Endometrial microvascular endothelial cells (primary cell): Measurements from ENCODE around the gene ETFA. TPM values are rescaled to one million over a fixed set of nuclear protein-coding genes. Genes with fewer than 3 reads are reported as not detected.

ENCODE experiments used
- in situ Hi-C: cut with HindIII; loops from 2 replicates; pipeline ENCODE4 v1.10.0; 2017; ENCODE audit warnings: low sequenced_read_pairs, low pct_unique_long_range_greater_than_20kb; ENCODE audit errors: inconsistent ontology term
- total RNA-seq: library from RNA; depleted of rRNA; stranded (reverse); fragments of >200 nt; gene quantifications from one replicate; pipeline ENCODE4 v1.2.3, GENCODE V29; 2015; ENCODE audit errors: inconsistent ontology term

The ETFA gene
- total RNA-seq, 1 donor from 2014 or later: 163 TPM

DNA sequence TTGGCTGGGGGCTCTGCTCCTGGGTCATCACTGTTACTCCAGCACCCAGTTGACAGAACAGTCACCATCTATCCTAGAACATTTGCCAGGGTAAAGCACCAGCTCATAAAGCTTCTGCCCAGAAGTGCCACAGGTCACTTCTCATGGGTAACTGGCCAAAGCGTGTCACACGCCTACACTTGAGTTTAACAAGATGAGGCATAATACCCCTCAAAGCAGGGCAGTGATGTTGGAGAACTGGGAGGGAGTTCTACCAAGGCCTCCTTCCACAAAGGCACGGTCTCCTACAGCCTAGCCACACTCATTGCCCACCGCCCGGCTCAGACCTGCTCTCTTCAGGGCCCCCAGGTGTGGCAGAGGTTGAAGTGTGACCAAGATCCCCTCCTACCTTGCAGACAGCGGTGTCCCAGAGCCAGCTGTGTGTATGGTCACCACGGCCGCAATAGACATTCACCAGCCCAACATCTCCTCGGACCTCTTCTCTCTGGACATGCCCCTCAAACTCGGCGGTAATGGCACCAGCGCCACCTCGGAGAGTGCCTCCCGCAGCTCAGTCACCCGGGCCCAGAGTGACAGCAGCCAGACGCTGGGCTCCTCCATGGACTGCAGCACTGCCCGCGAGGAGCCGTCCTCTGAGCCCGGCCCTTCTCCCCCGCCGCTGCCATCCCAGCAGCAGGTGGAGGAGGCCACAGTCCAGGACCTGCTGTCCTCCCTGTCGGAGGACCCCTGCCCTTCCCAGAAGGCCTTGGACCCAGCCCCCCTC, 107.7 kb downstream of the ETFA start:
- in situ Hi-C loops: no loop called here

- in situ Hi-C loops: no loop called here
Observed at GRCh38 chr15:76201536-76202255, 109.6 kb downstream of the ETFA start.

DNA sequence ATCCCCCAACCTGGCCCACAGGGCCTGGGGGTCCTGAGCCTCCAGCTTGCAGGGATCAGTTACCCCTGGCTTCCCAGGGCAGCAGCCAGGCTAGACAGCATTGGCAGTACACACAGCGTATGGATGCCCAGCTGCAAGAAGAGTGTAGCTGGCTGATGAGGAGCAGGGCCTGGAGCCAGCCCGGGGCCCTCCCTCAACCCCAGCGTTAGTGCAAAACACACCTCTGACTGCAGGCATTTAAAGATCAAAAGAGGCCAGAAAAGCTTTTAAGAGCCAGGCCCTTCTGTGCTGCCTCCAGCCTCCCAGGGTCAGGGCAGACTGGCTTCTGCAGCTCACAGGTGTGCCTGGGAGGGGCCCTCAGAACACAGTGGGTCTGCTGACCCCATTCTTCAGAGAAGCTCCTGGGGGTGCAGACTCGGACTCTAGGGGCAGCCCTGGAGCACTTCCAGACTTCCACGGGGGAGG, 110.6 kb downstream of the ETFA start:
- in situ Hi-C loops: no loop called here

DNA sequence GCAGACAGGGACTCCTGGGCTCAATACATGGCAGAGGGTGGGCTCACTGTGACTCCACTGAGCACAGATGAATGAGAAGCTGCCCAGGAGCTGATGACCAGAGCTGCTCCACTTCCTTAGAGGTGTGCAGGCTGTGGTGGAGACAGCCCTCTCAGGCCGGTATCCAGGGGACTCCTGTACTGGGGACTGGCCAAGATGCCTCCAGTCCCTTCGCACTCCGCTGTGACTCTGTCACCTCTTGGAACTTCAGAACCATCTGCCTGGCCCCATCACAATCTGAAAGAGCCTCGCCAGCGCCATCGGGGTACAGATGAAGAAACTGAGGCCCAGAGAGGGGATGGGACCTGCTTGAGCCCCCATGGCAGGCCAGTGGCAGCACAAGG, 111.2 kb downstream of the ETFA start:
- in situ Hi-C loops: no loop called here

DNA sequence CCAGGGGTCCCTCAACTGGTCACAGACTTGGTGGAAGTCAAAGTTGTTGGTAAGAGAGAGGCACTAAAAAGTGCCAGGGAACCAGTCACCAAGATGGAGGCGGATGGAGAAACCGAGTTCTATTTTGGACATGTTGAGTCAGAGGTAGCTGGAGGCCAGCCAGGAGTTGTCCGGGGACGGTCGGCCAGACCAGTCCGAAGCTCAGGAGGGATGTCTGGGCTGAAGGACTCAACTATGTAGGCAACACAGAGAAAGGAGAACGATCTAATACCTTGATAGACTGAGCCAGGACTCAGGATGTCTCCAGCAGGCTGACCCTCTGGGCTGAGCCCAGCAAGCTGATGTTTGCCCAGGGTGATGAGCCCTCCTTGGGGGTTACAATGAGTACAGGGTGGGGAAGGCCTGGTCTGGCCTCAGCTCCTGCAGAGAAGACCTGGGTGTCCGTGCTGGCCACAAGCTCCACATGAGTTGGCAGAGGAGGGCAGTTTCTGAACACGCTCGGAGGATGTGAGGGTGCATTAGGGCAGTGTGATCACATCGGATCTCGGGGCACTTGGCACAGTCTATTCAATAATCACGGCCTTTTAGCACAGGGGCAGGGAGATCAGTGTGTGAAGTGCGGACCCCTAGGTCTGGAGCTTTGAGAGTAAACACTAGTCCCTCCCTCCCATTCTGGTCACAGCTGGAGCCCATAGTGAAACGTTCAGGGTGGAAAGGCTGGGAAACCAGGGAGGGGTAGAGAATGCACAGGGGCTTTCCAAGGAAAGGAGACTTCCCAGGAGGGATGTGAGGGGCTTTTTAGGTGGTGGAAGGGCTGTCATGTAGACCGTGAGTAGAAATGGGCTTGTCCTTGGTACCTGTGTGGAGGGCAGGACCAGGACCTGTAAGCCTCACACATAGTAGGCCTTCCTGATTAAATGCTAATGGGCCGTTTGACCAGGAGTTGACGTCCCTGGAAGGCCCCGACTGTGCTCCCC, 111.9 kb downstream of the ETFA start:
- in situ Hi-C loops: no loop called here

- in situ Hi-C loops: no loop called here
Observed at GRCh38 chr15:76198456-76199105, 112.7 kb downstream of the ETFA start.

- in situ Hi-C loops: no loop called here
Observed at GRCh38 chr15:76197703-76198455, 113.4 kb downstream of the ETFA start.

DNA sequence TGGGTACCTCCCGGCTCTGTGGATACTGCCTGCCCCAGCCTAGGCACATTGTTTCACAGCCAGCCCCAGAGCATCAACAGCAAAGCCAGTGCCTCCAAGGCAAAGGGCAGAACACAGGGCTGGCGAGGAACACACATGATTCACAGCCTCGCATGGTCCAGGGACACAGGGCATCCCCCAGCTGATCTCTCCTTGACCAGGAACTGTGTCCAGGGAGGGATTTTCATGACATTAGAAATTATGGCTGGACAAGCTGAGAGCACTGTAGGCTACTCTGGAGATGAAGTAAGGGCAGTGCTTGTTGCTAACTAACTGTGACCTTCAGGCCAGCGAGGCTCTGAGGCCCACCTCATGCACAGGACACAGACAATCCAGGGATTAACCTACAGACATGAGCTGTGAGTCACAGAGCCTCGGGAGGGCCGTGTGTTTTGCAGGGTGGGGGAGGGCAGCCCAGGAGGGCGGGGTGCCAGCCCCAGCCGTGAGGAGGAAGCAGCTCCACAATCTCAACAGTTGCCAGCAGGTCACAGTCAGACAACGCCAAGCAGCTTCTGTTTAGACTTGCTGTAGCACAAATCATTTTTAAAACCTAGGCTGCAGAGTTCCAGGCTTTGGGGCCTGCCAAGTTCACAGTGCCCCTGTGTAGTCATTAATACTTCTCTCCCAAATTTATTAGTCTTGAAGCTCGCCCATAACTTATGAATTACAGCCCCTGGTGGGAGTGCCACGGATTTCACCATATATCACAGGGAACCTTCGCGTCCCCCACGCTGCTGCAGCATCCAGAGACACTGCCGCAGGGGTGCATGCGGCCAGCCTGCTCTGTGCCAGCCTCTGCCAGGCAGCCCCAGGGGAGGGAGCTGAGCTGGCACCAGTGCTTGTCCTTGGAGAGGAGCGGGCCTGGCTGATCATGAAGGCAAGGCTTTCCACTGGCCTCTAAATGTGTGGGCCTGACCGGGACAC, 114.7 kb downstream of the ETFA start:
- in situ Hi-C loops: no loop called here

DNA sequence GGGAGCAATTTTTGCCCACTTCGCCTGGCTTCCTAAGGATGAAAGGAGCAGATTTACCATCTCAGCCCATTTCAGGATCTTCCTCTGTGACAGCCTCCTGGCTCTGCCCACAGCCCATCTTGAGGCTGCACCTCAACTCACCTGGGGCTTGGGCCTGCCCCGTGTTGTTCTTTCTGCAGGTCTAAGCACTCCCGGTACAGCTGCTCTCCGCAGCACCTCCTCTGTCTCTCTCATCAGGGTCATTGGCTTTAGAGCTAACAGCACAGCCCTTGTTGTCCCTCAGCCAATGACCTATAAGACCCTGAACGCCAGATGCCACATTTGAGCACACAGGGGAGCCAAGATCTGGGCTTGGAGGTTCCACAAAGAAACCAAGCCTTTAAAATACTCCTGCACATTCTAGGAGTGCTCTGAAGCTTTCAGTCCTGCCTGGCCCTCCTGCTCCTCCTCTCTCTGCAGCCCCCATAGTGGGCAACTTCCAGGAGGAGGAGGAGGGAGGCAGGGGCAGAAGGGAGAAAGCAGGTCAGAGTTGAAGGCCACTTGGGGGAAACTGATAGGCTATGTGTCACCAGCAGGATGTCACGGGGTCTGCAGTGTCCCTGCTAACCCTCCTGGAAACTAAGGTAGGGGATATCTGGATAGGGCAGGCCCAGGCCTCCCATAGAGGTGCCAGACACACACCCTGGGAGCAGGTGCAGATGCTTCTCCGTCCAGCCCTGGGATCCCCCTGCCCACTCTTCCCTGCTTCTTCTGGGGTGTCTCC, 115.6 kb downstream of the ETFA start:
- in situ Hi-C loops: no loop called here

DNA sequence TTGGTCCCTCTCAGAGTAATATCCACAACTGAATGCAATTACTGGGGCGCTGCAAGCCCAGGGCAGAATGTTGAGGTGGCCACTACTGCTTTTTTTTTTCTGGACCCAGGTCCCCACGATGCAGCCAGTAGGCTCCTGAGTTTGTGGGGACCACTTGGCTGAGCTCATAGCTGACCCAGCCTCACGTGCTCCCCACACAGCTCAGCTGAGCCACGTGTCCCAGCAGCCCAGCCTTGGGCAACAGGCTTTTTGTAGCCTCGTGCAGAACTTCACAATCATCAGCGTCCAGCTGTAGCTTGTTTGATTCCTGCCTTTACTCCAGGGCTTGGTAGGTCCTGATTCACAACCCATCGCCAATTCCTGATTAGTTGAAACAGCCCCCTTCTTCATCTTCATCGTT, 117.3 kb downstream of the ETFA start:
- in situ Hi-C loops: no loop called here

GRCh38 chr15:76192715-76193114, 118.6 kb downstream of the ETFA start:
- in situ Hi-C loops: no loop called here

GRCh38 chr15:76191539-76192244, 119.6 kb downstream of the ETFA start:
- in situ Hi-C loops: no loop called here

- in situ Hi-C loops: no loop called here
Observed at GRCh38 chr15:76190751-76191538, 120.3 kb downstream of the ETFA start.

DNA sequence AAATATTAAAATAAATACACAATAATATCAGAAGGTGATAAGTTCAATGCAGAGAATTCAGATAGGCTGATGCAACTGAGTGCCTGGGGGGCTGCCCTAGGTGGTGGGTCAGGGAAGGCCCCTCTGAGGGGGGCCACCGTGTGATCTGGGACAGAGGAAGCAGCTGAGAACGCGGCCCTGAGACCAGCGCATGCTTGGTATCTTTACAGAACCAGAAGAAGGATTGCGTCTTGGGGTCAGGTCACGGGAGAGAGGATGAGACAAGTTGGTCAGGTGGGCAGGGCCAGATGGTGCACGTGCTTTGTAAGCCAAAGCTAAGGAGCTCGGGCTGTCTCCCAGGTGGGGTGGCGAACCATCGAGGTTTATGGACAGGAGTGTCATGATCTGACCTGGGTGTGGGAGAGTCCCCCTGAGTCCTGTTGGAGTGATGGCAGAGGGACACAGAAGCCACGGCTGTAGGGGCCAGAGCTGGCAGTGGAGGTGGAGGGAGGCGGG, 121.2 kb downstream of the ETFA start:
- in situ Hi-C loops: no loop called here

DNA sequence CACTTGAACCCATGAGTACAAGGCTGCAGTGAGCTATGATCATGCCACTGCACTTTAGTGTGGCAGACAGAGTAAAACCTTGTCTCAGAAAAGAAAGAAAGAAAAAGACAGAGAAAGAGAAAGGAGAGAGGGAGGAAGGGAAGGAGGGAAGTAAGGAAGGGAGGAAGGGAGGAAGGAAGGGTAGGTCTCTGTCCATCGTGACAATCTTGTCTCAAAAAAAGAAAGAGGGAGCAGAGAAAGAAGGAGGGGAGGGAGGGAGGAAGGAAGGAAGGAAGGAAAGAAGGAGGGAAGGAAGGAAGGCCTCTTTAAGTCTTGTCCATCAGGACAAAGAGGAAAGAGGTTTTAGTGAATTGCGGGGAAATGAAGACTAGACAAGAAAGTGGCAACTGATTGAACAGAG, 122.2 kb downstream of the ETFA start:
- in situ Hi-C loops: no loop called here
